ENCODE results near the gene PLOD2. TPM values are rescaled to one million over a fixed set of nuclear protein-coding genes. Genes with fewer than 3 reads are reported as not detected.

PLOD2 gene
- total RNA-seq, 1 donor from 2014 or later, result 208 TPM

DNA sequence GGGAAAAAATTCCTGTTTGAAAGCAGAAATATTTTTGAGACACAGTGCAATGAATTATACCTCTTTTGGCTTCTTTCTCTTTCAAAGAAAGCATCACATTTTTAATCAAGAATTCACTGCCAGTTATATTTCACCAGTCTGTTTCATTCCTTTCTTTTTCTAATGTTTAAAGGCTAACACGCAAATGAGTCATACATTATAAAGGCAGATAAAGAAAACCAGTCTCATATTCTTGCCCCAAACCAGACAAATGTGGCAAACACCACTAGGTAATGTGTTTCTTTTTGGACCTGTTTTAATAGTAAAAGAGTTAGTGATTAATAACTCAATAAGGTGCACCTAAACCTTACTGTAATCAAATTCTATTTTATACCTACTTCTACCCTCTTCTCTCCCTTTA lies 83.8 kb downstream of the PLOD2 start:
- Mint-ChIP-seq H3K27me3 (ENCODE audit: low read depth) (no peaks in the 10 kb centered on the region), H3K4me1 (ENCODE audit: low read depth) (peaks cover 55% of the 10 kb centered on the region), H3K27ac (ENCODE audit: unreplicated experiment) (peak overlapping the region; percentile 58), H3K36me3 (ENCODE audit: low read depth) (peaks cover 20% of the 10 kb centered on the region), H3K4me3 (ENCODE audit: unreplicated experiment) (no peak overlapping the region), H3K9me3 (ENCODE audit: low read depth) (peaks cover 6% of the 10 kb centered on the region)
- DNase-seq (ENCODE audit: low spot score), result no peak
- TF ChIP-seq, protein P1, sequence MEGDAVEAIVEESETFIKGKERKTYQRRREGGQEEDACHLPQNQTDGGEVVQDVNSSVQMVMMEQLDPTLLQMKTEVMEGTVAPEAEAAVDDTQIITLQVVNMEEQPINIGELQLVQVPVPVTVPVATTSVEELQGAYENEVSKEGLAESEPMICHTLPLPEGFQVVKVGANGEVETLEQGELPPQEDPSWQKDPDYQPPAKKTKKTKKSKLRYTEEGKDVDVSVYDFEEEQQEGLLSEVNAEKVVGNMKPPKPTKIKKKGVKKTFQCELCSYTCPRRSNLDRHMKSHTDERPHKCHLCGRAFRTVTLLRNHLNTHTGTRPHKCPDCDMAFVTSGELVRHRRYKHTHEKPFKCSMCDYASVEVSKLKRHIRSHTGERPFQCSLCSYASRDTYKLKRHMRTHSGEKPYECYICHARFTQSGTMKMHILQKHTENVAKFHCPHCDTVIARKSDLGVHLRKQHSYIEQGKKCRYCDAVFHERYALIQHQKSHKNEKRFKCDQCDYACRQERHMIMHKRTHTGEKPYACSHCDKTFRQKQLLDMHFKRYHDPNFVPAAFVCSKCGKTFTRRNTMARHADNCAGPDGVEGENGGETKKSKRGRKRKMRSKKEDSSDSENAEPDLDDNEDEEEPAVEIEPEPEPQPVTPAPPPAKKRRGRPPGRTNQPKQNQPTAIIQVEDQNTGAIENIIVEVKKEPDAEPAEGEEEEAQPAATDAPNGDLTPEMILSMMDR (IDR thresholded peaks at IDR 0.05), result no peak

DNA sequence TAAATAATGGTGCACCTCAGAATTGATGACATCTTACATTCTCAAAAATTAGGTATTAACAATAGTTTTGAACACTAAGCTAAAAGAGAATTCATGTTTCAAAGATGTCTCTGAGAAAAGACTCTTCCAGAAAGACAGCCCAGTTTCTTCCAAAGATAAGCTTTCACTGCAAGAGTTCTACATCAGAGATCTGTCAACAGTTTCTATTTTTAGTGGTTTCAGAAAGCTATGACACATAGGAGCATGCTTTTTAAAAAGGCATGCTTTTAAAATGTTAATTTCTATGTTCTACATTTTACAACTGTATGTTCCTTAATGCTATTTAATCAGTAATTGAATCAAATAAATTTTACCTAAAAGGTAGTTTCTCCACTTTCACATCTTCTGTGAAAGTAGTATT lies 88.2 kb downstream of the PLOD2 start:
- Mint-ChIP-seq H3K4me3 (ENCODE audit: unreplicated experiment) (no peak overlapping the region), H3K4me1 (ENCODE audit: low read depth) (peaks cover 55% of the 10 kb centered on the region), H3K27ac (ENCODE audit: unreplicated experiment) (peak overlapping the region; percentile 84), H3K36me3 (ENCODE audit: low read depth) (peaks cover 26% of the 10 kb centered on the region), H3K27me3 (ENCODE audit: low read depth) (no peaks in the 10 kb centered on the region), H3K9me3 (ENCODE audit: low read depth) (peaks cover 6% of the 10 kb centered on the region)
- no peak for DNase-seq (ENCODE audit: low spot score)
- TF ChIP-seq, protein P1 (IDR thresholded peaks at IDR 0.05), result no peak

DNA sequence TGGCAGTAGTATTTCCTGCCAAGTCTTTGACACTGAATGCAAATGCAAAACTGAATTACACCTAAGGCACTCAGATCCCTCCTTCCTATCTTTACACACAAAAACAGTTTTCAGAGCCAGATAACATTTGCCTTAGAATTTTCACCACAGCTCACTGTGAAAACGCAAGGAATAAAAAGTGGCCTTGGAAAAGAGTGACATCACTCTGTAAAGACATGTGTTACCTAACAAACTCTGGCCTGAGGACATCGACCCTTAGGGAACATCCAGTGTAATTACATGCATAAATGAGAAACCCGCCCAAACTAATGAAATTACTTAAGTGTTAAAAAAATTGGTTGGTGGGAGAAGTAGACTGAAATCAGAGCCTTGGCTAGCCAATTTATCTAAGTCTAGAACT lies 88.9 kb downstream of the PLOD2 start:
- DNase-seq (ENCODE audit: low spot score), result no peak
- Mint-ChIP-seq H3K4me3 (ENCODE audit: unreplicated experiment) (no peak overlapping the region), H3K27ac (ENCODE audit: unreplicated experiment) (peak overlapping the region; percentile 84)

DNA sequence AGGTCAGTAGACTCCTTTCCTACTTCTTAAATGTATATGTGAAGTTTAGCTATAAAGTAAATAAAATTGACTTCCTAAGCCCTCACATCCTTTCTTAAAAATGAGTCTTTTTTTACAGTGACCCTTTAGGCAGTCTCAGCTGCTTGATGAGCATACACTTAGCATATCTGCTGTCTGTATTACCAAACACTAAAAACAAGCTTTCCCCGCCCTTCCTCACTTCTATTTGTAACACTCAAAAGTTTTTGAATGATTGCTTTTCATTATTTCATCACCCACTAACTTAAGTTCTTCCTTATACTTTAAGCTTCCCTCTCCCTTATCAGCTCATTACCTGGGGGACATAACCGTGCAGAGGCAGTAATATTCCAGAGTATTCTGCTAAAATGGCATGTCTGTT lies 89.4 kb downstream of the PLOD2 start:
- TF ChIP-seq, protein P1 (IDR thresholded peaks at IDR 0.05), result no peak
- peaks cover 6% of the 10 kb centered on the region for H3K9me3 Mint-ChIP-seq (ENCODE audit: low read depth)
- H3K27me3 Mint-ChIP-seq (ENCODE audit: low read depth), result no peaks in the 10 kb centered on the region
- H3K27ac Mint-ChIP-seq (ENCODE audit: unreplicated experiment), result peak overlapping the region; percentile 52
- no peak for DNase-seq (ENCODE audit: low spot score)
- peaks cover 25% of the 10 kb centered on the region for H3K36me3 Mint-ChIP-seq (ENCODE audit: low read depth)
- H3K4me3 Mint-ChIP-seq (ENCODE audit: unreplicated experiment), result no peak overlapping the region
- peaks cover 53% of the 10 kb centered on the region for H3K4me1 Mint-ChIP-seq (ENCODE audit: low read depth)

More for the DNA sequence above, 88.9 kb downstream of the PLOD2 start:
- peaks cover 53% of the 10 kb centered on the region for H3K4me1 Mint-ChIP-seq (ENCODE audit: low read depth)
- peaks cover 26% of the 10 kb centered on the region for H3K36me3 Mint-ChIP-seq (ENCODE audit: low read depth)
- H3K9me3 Mint-ChIP-seq (ENCODE audit: low read depth), result peaks cover 6% of the 10 kb centered on the region
- TF ChIP-seq, protein P1 (IDR thresholded peaks at IDR 0.05), result no peak
- no peaks in the 10 kb centered on the region for H3K27me3 Mint-ChIP-seq (ENCODE audit: low read depth)

DNA sequence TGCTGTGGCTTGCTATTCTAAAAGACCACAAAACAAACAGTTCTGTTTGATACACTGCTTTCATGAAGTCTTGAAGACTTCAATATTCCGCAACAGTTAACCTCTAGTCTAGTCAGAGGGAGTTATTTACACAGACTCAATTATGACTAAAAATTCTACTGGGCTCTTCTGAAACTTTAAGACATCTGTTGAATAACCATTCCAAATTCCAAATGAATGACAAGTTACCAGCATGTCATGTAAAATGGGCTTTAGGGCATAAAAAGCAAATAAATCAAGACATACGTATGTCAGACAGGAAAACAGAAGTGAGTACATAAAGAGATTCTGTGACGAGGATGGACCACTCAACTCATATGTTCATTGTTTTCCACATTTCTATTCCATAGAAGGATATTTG lies 93.9 kb downstream of the PLOD2 start:
- peaks cover 18% of the 10 kb centered on the region for H3K36me3 Mint-ChIP-seq (ENCODE audit: low read depth)
- no peaks in the 10 kb centered on the region for H3K9me3 Mint-ChIP-seq (ENCODE audit: low read depth)
- peak overlapping the region; percentile 75 for H3K27ac Mint-ChIP-seq (ENCODE audit: unreplicated experiment)
- H3K4me3 Mint-ChIP-seq (ENCODE audit: unreplicated experiment), result no peak overlapping the region
- TF ChIP-seq, protein P1 (IDR thresholded peaks at IDR 0.05), result no peak
- H3K27me3 Mint-ChIP-seq (ENCODE audit: low read depth), result no peaks in the 10 kb centered on the region
- H3K4me1 Mint-ChIP-seq (ENCODE audit: low read depth), result peaks cover 42% of the 10 kb centered on the region
- no peak for DNase-seq (ENCODE audit: low spot score)
